Measurements from ENCODE around the gene ATP10D. TPM values are rescaled to one million over a fixed set of nuclear protein-coding genes. Genes with fewer than 3 reads are reported as not detected.
A peak's percentile ranks its signal among the peaks of the same experiment; 100 is the strongest.
"Not testable (repeated sequence)": the region's sequence is repeated elsewhere in the genome, so short reads cannot be mapped to it uniquely, and the experiment has no call there.

ATP10D gene
- total RNA-seq, 1 experiment from 2014 or later, result 5.1 TPM

- H3K4me2 ChIP-seq (ENCODE audit: low read length); BruUV-seq (replicated peaks): not testable (repeated sequence)
Measured at GRCh38 chr4:47555920-47556319, 70.8 kb downstream of the ATP10D start.

DNA sequence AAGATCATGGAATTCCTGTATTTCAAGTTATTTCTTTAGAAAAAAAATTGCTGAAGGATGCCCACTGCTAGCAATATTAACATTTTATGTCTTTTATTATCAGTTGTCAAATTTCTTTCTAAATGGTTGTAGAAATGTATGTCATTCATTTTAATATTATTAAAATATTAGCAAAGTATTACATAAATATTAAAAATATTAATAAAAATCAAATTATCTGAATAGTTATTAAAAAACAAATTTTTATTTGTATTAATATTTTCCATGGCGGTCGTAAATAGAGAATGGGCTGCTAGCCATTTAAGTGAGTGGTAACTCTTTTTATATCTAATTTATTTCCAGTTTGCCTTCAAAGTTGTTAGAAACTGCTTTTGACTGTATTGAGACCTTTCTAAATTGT is 72.2 kb downstream of the ATP10D start:
- POLR2A ChIA-PET, result no interaction called here
- intact Hi-C loops (cut with micrococcal nuclease), result no loop called here
- BruUV-seq (replicated peaks), result no TSS peak

More at GRCh38 chr4:47555920-47556319, 70.8 kb downstream of the ATP10D start:
- H3K79me2 ChIP-seq (ENCODE audit: insufficient read depth, low read length); H3K27me3 ChIP-seq (ENCODE audit: insufficient read depth, low read length); intact Hi-C loops (cut with micrococcal nuclease); H3K9ac ChIP-seq (ENCODE audit: low read length); H3K36me3 ChIP-seq (ENCODE audit: control insufficient read depth in 1 of 2, insufficient read depth in 2 of 2, low read length in 2 of 2); H4K20me1 ChIP-seq (ENCODE audit: insufficient read depth); H3K9me3 ChIP-seq (ENCODE audit: control insufficient read depth in 1 of 2, insufficient read depth in 1 of 2, low read depth in 1 of 2, low read length in 2 of 2); H3K9me2 ChIP-seq (ENCODE audit: insufficient read depth); H3K4me3 ChIP-seq (replicated peaks in 1 of 2; ENCODE audit: low read depth in 1 of 2, low read length in 2 of 2); H3K4me1 ChIP-seq (ENCODE audit: control insufficient read depth in 1 of 2, insufficient read depth in 2 of 2, low read length in 2 of 2); H3K27ac ChIP-seq (ENCODE audit: low read depth, low read length); H2AFZ ChIP-seq (ENCODE audit: low read depth, low read length, poor library complexity, severe bottlenecking); POLR2A ChIA-PET; DNase-seq (ENCODE audit: low read depth, low spot score); RAD21 ChIA-PET (ENCODE audit: low non-redundant PET in 1 of 2, low total read pairs in 2 of 2, uncharacterized antibody in 2 of 2, unreplicated experiment in 2 of 2); ATAC-seq: not testable (repeated sequence)
- CTCF ChIA-PET, result interaction anchor here (1.6 kb wide), 1 partner anchor 9 kb away, joined by 6 read pairs; no protein-coding TSS in a partner anchor
- TF ChIP-seq SP1 (IDR thresholded peaks at IDR 0.05; ENCODE audit: low read depth), result 0 out of 2 replicates have a peak, but pooled peaks have one; percentile 16

GRCh38 chr4:47560682-47561081 is 75.6 kb downstream of the ATP10D start:
- CTCF ChIA-PET, result no interaction called here
- intact Hi-C loops (cut with micrococcal nuclease), result loop anchor here (10.0 kb wide), 1 partner anchor 524 kb away; no protein-coding TSS in a partner anchor

More for the DNA sequence above, 72.2 kb downstream of the ATP10D start:
- no peak for TF ChIP-seq POLR2A (IDR thresholded peaks at IDR 0.05; ENCODE audit: borderline replicate concordance, extremely low read depth, insufficient read depth, insufficient read length)
- TF ChIP-seq EGR1 (IDR thresholded peaks at IDR 0.05; ENCODE audit: low read depth), result no peak
- no peaks in the 10 kb centered on the region for H3K27me3 ChIP-seq (ENCODE audit: insufficient read depth, low read length)
- H3K79me2 ChIP-seq (ENCODE audit: insufficient read depth, low read length), result no peaks in the 10 kb centered on the region
- H3K36me3 ChIP-seq (ENCODE audit: control insufficient read depth in 1 of 2, insufficient read depth in 2 of 2, low read length in 2 of 2), result no peaks in the 10 kb centered on the region
- ChIA-PET RAD21 (ENCODE audit: low non-redundant PET in 1 of 2, low total read pairs in 2 of 2, uncharacterized antibody in 2 of 2, unreplicated experiment in 2 of 2) (no interaction called here), CTCF (no interaction called here)
- H3K4me2 ChIP-seq (ENCODE audit: low read length), result no peak overlapping the region
- peaks cover 0 to 8% of the 10 kb centered on the region in 2 experiments; a peak in 1 of 4 replicates for H3K4me1 ChIP-seq (ENCODE audit: control insufficient read depth in 1 of 2, insufficient read depth in 2 of 2, low read length in 2 of 2)
- H3K27ac ChIP-seq (ENCODE audit: low read depth, low read length), result no peak overlapping the region
- no peak for ATAC-seq
- no peak overlapping the region for H3K9ac ChIP-seq (ENCODE audit: low read length)
- H3K9me2 ChIP-seq (ENCODE audit: insufficient read depth), result no peaks in the 10 kb centered on the region
- H3K9me3 ChIP-seq (ENCODE audit: control insufficient read depth in 1 of 2, insufficient read depth in 1 of 2, low read depth in 1 of 2, low read length in 2 of 2), result no peaks in the 10 kb centered on the region
- no peaks in the 10 kb centered on the region for H4K20me1 ChIP-seq (ENCODE audit: insufficient read depth)
- no peak overlapping the region for H2AFZ ChIP-seq (ENCODE audit: low read depth, low read length, poor library complexity, severe bottlenecking)
- no peak for DNase-seq (ENCODE audit: low read depth, low spot score)
- no peak overlapping the region for H3K4me3 ChIP-seq (replicated peaks in 1 of 2; ENCODE audit: low read depth in 1 of 2, low read length in 2 of 2)

More at GRCh38 chr4:47560682-47561081, 75.6 kb downstream of the ATP10D start:
- Histone ChIP-seq H4K20me1 (ENCODE audit: insufficient read depth) (no peaks in the 10 kb centered on the region), H3K4me3 (replicated peaks in 1 of 2; ENCODE audit: low read depth in 1 of 2, low read length in 2 of 2) (no peak overlapping the region), H3K4me2 (ENCODE audit: low read length) (no peak overlapping the region), H3K9ac (ENCODE audit: low read length) (no peak overlapping the region), H3K36me3 (ENCODE audit: control insufficient read depth in 1 of 2, insufficient read depth in 2 of 2, low read length in 2 of 2) (no peaks in the 10 kb centered on the region), H3K9me2 (ENCODE audit: insufficient read depth) (no peaks in the 10 kb centered on the region), H3K4me1 (ENCODE audit: control insufficient read depth in 1 of 2, insufficient read depth in 2 of 2, low read length in 2 of 2) (peaks cover 14 to 22% of the 10 kb centered on the region in 2 experiments; a peak in 3 of 4 replicates), H3K9me3 (ENCODE audit: control insufficient read depth in 1 of 2, insufficient read depth in 1 of 2, low read depth in 1 of 2, low read length in 2 of 2) (no peaks in the 10 kb centered on the region), H3K79me2 (ENCODE audit: insufficient read depth, low read length) (no peaks in the 10 kb centered on the region), H2AFZ (ENCODE audit: low read depth, low read length, poor library complexity, severe bottlenecking) (no peak overlapping the region), H3K27ac (ENCODE audit: low read depth, low read length) (no peak overlapping the region), H3K27me3 (ENCODE audit: insufficient read depth, low read length) (no peaks in the 10 kb centered on the region)
- no peak for TF ChIP-seq POLR2A (IDR thresholded peaks at IDR 0.05; ENCODE audit: borderline replicate concordance, extremely low read depth, insufficient read depth, insufficient read length)
- TF ChIP-seq SRF (IDR thresholded peaks at IDR 0.05; ENCODE audit: low read depth), result no peak
- TF ChIP-seq YY1 (IDR thresholded peaks at IDR 0.05; ENCODE audit: extremely low read depth, insufficient replicate concordance, low read depth, low read length), result no peak
- TF ChIP-seq JUND (IDR thresholded peaks at IDR 0.05), result no peak
- TF ChIP-seq ZFX (IDR thresholded peaks at IDR 0.05), result no peak
- TF ChIP-seq, protein P1, sequence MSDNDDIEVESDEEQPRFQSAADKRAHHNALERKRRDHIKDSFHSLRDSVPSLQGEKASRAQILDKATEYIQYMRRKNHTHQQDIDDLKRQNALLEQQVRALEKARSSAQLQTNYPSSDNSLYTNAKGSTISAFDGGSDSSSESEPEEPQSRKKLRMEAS (IDR thresholded peaks at IDR 0.05), result no peak
- no peak for TF ChIP-seq POLR2AphosphoS5 (IDR thresholded peaks at IDR 0.05; ENCODE audit: low read depth, low read length)
- no peak for TF ChIP-seq CTCF (IDR thresholded peaks at IDR 0.05 in 2 of 3, conservative IDR thresholded peaks at IDR 0.05 in 1 of 3; ENCODE audit: borderline replicate concordance in 1 of 3, insufficient read depth in 1 of 3, low read depth in 2 of 3, low read length in 2 of 3)
- TF ChIP-seq SP1 (IDR thresholded peaks at IDR 0.05; ENCODE audit: low read depth), result no peak
- TF ChIP-seq TCF7L2 (IDR thresholded peaks at IDR 0.05; ENCODE audit: borderline replicate concordance, extremely low read depth, insufficient read depth, insufficient read length), result no peak
- TF ChIP-seq SIN3A (IDR thresholded peaks at IDR 0.05; ENCODE audit: low read depth), result no peak
- BruUV-seq (replicated peaks), result no TSS peak
- no peak for ATAC-seq
- no peak for DNase-seq (ENCODE audit: low read depth, low spot score)
- RAD21 ChIA-PET (ENCODE audit: low non-redundant PET in 1 of 2, low total read pairs in 2 of 2, uncharacterized antibody in 2 of 2, unreplicated experiment in 2 of 2), result no interaction called here
- POLR2A ChIA-PET, result no interaction called here

Data from HCT116 (cell line).